OCI-LY7 (cell line): ENCODE results near the gene DLAT. TPM values are rescaled to one million over a fixed set of nuclear protein-coding genes. Genes with fewer than 3 reads are reported as not detected.
"Not testable (repeated sequence)": the region's sequence is repeated elsewhere in the genome, so short reads cannot be mapped to it uniquely, and the experiment has no call there.

Experiments used
- BruUV-seq: library from RNA; stranded (reverse); fragments of 400-500 nt; replicated peaks from 2 replicates; lab custom pipeline; 2021; lab: Mats Ljungman, UMichigan
- CTCF ChIA-PET: fragments of 300-600 bp; sonication (Branson Sonifier 250); formaldehyde crosslinking; loops from one replicate; lab custom pipeline; 2022; ENCODE audit warnings: antibody characterized with exemption; ENCODE audit not compliant: unreplicated experiment; lab: Charles Lee
- POLR2A ChIA-PET: fragments of 300-600 bp; sonication (Branson Sonifier 250); formaldehyde crosslinking; loops from one replicate; lab custom pipeline; 2022; ENCODE audit warnings: antibody characterized with exemption; lab: Charles Lee
- DNase-seq: peaks from one replicate; pipeline ENCODE4 v3.0.0-alpha.2; 2015; ENCODE audit warnings: low spot score
- H2AFZ ChIP-seq: fragments of 200-600 bp; sonication (generic), shearing (Covaris generic); 2 replicates; pipeline ENCODE4 v1.6.1; 2014; ENCODE audit warnings: mild to moderate bottlenecking, antibody characterized with exemption, low read length, moderate library complexity
- H3K27ac ChIP-seq: fragments of 200-600 bp; sonication (generic); 2 replicates; pipeline ENCODE4 v1.5.1; 2014; ENCODE audit warnings: mixed run types, low read depth, mild to moderate bottlenecking, moderate library complexity, low read length, inconsistent platforms; ENCODE audit not compliant: poor library complexity, severe bottlenecking
- H3K36me3 ChIP-seq: fragments of 200-600 bp; sonication (generic); 2 replicates; pipeline ENCODE4 v1.6.1; 2014; ENCODE audit warnings: mild to moderate bottlenecking, antibody characterized with exemption, low read length, moderate library complexity, mixed read lengths; ENCODE audit not compliant: insufficient read depth
- H3K4me1 ChIP-seq: fragments of 200-600 bp; sonication (generic); 2 replicates; pipeline ENCODE4 v1.5.1; 2014; ENCODE audit warnings: mild to moderate bottlenecking, low read length; ENCODE audit not compliant: insufficient read depth, poor library complexity, severe bottlenecking
- H3K4me2 ChIP-seq: fragments of 200-600 bp; sonication (generic); 2 replicates; pipeline ENCODE4 v1.6.1; 2014; ENCODE audit warnings: mild to moderate bottlenecking, low read length
- H3K4me3 ChIP-seq: fragments of 200-600 bp; sonication (generic); 2 replicates; pipeline ENCODE4 v1.5.1; 2014; ENCODE audit warnings: mild to moderate bottlenecking, low read depth, low read length; ENCODE audit not compliant: poor library complexity, severe bottlenecking
- H3K79me2 ChIP-seq: fragments of 200-600 bp; sonication (generic); 2 replicates; pipeline ENCODE4 v1.6.1; 2016; ENCODE audit warnings: low read depth, mild to moderate bottlenecking, low read length, moderate library complexity, mixed read lengths; ENCODE audit not compliant: insufficient read depth
- H3K9me2 ChIP-seq: fragments of 200-600 bp; sonication (generic); 2 replicates; pipeline ENCODE4 v1.6.1; 2016; ENCODE audit warnings: mild to moderate bottlenecking, low read length, mixed read lengths; ENCODE audit not compliant: insufficient read depth
- H3K9me3 ChIP-seq: fragments of 200-600 bp; sonication (generic); 2 replicates; pipeline ENCODE4 v1.6.1; 2014; ENCODE audit warnings: mild to moderate bottlenecking, mixed run types, low read length, mixed read lengths
- H4K20me1 ChIP-seq: fragments of 200-600 bp; sonication (generic); 2 replicates; pipeline ENCODE4 v1.6.1; 2014; ENCODE audit warnings: mild to moderate bottlenecking, antibody characterized with exemption, low read length, moderate library complexity, mixed read lengths; ENCODE audit not compliant: insufficient read depth
- CTCF ChIP-seq: fragments of 200-600 bp; sonication (generic); conservative IDR thresholded peaks from 2 replicates; pipeline ENCODE4 v1.5.1; 2014; ENCODE audit warnings: mild to moderate bottlenecking, antibody characterized with exemption, low read length, moderate library complexity, mixed read lengths
- EZH2phosphoT487 ChIP-seq: fragments of 200-600 bp; sonication (generic); IDR thresholded peaks from 2 replicates; pipeline ENCODE4 v1.6.1; 2018; ENCODE audit warnings: low read depth, borderline replicate concordance, mild to moderate bottlenecking, mixed run types, antibody characterized with exemption, low read length, moderate library complexity, mixed read lengths
- intact Hi-C: fragments of 100-400 bp; cut with micrococcal nuclease; formaldehyde crosslinking; loops from one replicate; pipeline ENCODE4 v1.10.0; 2022; ENCODE audit not compliant: unreplicated experiment
- total RNA-seq, 2 experiments: library from RNA; depleted of rRNA in 1 of 2; stranded (reverse); fragments of >200 nt in 1 of 2; shearing (Covaris generic) in 1 of 2; gene quantifications; 2 replicates each; pipeline ENCODE4 v1.2.3, GENCODE V29; 2014 to 2022

The DLAT gene
- total RNA-seq, 2 experiments from 2014 or later: 42.0 to 54.1 TPM

GRCh38 chr11:112024178-112024772 lies 933 bp upstream of the DLAT start:
- TSS peak; percentile 76 for BruUV-seq
- Histone ChIP-seq H3K4me2 (peak overlapping the region; percentile 86), H3K4me3 (peak overlapping the region; percentile 87), H3K4me1 (peaks cover 23% of the 10 kb centered on the region), H4K20me1 (no peaks in the 10 kb centered on the region), H3K27ac (peak overlapping the region; percentile 82), H3K36me3 (peaks cover 19% of the 10 kb centered on the region), H2AFZ (peak overlapping the region; percentile 87), H3K9me2 (no peaks in the 10 kb centered on the region), H3K79me2 (peaks cover 33% of the 10 kb centered on the region), H3K9me3 (no peaks in the 10 kb centered on the region)
- CTCF ChIA-PET: no interaction called here
- peak; percentile 76 for DNase-seq
- intact Hi-C loops: loop anchor here (2.0 kb wide), 2 partner anchors 27 to 97 kb away; no protein-coding TSS in a partner anchor
- TF ChIP-seq EZH2phosphoT487 (no peak), CTCF (no peak)
- POLR2A ChIA-PET: interaction anchor here (0.6 to 1.3 kb wide), 5 partner anchors 10 to 87 kb away, joined by 3 read pairs; no protein-coding TSS in a partner anchor

GRCh38 chr11:112025707-112026106 lies 499 bp downstream of the DLAT start:
- no peaks in the 10 kb centered on the region for H3K9me2 ChIP-seq
- no peaks in the 10 kb centered on the region for H4K20me1 ChIP-seq
- CTCF ChIA-PET: no interaction called here
- peak overlapping the region; percentile 82 for H3K27ac ChIP-seq
- H3K9me3 ChIP-seq: no peaks in the 10 kb centered on the region
- TF ChIP-seq EZH2phosphoT487: no peak
- no peak for TF ChIP-seq CTCF
- peaks cover 31% of the 10 kb centered on the region for H3K36me3 ChIP-seq
- H2AFZ ChIP-seq: peak overlapping the region; percentile 87
- TSS peak; percentile 82 for BruUV-seq
- peaks cover 33% of the 10 kb centered on the region for H3K79me2 ChIP-seq
- POLR2A ChIA-PET: interaction anchor here (0.6 to 1.5 kb wide), 5 partner anchors 9 to 87 kb away, joined by 3 to 5 read pairs (median 3); partner anchors contain the start of genes SDHD and TIMM8B
- peak overlapping the region; percentile 87 for H3K4me3 ChIP-seq
- H3K4me1 ChIP-seq: peaks cover 23% of the 10 kb centered on the region
- peak; percentile 17 for DNase-seq
- peak overlapping the region; percentile 86 for H3K4me2 ChIP-seq
- intact Hi-C loops: loop anchor here (1.0 to 2.0 kb wide), 3 partner anchors 25 to 99 kb away; partner anchors contain the start of genes NKAPD1 and PIH1D2

- H3K9me3 ChIP-seq, intact Hi-C loops, H3K9me2 ChIP-seq, H2AFZ ChIP-seq, H3K4me2 ChIP-seq, H3K27ac ChIP-seq, BruUV-seq, CTCF ChIA-PET, POLR2A ChIA-PET, H4K20me1 ChIP-seq, H3K4me3 ChIP-seq, DNase-seq: not testable (repeated sequence)
- Histone ChIP-seq H3K4me1 (peaks cover 23% of the 10 kb centered on the region), H3K36me3 (peaks cover 43% of the 10 kb centered on the region), H3K79me2 (peaks cover 33% of the 10 kb centered on the region)
Measured at GRCh38 chr11:112026784-112027410, 1.7 kb downstream of the DLAT start.
